NCI-H2227 (cell line): Measurements from ENCODE around the gene ROBO4.

ENCODE experiments used
- DNase-seq: peaks from one replicate; lab custom pipeline; 2025; ENCODE audit not compliant: unreplicated experiment; lab: John Stamatoyannopoulos, UW

The ROBO4 gene

DNA sequence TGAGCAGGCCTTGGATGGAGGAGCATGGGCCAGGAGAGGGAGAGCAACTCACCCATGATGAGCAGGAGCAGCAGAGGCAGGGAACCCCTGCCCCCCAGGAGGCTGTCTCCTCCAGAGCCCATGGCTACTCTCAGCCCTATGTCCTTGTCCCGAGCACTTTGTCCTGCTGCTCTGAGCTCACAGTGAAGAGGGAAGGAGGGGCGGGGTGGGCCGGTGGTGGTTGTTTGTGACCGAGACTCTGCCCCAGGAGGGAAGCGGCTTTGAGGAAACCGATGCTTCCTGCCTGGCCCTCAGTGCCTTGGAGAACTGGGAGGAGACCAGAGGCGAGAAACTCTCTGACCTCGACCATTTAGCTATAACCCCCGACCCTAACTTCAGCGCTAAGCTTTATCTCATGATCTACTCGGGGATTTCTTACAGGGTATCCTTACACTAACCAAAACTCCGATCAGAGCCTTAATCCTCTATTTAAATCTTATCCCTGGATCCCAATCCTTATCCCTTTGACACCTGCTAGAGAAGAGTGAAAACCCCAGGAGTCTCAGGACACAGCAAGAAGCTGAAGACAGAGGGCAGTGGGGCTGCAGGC is at the start of gene ROBO4:
ROBO4 (minus strand) TSS at position 192 of the 589 bp plus-strand sequence; CDS start at position 122, 70 bp downstream.
- no peak for DNase-seq

- DNase-seq = no peak
Measured at GRCh38 chr11:124946735-124947141, 49.1 kb upstream of the ROBO4 start.

GRCh38 chr11:124945826-124946225 is 48.2 kb upstream of the ROBO4 start:
- DNase-seq = no peak

GRCh38 chr11:124944565-124944964 is 46.9 kb upstream of the ROBO4 start:
- DNase-seq = no peak

DNA sequence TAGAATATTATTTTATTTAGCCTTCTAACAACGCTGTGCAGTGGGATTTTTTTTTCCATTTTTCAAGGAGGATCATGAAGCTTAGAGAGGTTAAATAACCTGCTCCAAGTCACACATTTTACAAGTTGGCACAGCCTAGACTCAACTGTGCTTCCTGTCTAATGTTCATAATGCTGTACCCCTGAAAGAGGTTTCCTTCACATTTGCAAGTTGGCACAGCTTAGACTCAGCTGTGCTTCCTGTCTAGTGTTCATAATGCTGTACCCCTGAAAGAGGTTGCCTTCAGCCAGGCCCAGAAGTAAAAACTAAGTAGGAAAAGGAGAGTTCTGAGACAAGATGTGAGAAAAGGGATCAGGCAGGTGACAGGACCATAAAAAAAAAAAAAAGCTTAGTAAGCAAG is 46.1 kb upstream of the ROBO4 start:
- DNase-seq = no peak

DNA sequence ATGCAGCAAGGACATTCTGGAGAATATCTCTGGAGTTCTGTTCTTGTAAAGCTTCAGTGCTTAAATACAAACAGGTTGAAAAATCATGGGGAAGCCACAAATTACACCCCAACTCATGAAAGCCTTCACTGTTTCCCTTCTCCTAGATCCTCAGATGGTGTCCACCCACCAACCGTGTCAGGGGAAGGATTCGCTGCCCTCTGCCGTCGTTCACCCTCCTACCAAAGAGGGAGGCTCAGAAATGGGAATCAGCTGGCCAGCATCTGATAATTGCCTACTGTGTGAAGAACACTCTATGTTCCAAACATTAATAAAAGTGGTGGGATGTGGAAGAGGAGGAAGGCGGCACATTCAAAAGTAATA is 45.6 kb upstream of the ROBO4 start:
- no peak for DNase-seq

DNA sequence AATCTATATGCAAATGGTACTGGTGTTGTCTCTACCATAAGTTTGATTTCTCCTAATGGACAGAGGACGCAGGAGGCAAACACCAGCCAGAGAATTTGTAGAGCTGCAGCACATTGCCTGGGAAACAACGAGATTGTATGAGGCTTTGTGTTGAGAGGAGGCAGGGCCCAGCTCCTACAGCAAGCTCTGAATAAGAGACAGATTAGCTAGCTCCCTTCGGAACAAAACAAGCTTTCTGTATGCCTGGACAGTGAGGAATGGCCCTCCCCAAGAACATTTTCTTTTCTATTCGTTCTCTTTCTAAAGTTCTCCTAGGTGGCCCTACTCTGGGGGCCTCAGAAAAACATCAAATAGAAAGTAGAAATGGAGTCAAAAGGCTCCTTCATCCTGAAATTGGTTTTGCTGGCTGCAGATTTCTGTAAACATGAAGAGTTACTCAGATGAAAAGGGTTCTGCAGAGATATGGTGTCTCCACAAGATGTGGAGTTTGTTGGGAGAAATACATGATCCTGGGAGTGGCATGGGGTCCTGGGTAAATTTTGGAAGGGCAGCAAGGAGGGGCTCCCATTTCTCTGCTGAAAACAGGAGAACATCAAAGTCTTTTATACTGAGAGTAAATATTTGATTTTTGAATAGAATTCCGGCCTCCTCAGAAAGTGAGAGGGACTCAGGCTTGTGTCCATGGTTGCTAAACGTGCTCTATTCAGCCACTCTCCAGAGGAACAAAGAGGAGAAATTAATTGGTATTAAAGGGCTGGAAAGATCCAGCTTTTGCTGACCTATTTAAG is 45.0 kb upstream of the ROBO4 start:
- no peak for DNase-seq

DNA sequence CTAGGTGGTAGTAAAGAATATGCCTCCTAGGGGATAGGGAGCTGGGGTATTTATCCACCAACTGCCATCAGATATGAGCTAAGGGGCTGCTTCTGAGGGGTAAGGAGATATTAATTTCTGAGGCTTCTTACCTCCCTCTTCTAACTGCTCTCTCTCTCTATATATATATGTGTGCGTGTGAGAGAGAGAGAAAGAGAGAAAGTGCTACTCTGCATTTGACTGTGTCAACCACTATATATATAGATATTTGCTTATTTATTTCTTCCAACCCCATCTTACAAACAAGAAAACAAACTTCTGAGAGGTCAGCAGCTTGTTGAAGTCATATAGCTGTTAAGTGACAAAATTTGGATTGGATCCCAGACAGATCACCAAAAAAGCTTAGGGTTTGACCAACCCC is 44.0 kb upstream of the ROBO4 start:
- DNase-seq = no peak

DNA sequence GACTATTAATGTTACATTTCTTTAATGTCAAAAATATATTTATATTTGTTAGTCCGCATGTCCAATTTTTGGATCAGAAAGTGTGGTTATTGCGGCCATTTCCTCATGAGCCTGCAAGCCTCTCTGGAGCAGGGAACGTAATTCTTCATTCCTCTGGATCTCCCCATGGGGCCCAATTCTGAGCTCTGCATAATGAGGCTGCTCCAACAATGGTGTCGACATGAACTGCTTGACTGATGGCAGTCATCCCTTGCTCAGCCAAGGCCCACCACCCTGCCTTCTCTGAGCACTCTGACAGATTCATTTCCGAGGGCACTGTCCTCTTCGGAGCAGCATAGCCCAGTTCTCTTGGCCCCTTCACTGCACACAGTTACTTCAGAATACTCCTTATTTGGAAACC is 41.3 kb upstream of the ROBO4 start:
- no peak for DNase-seq

GRCh38 chr11:124938206-124938765 is 40.6 kb upstream of the ROBO4 start:
- DNase-seq = no peak

- DNase-seq = no peak
Measured at GRCh38 chr11:124937336-124937935, 39.8 kb upstream of the ROBO4 start.

- DNase-seq = no peak
Measured at GRCh38 chr11:124935548-124936514, 38.2 kb upstream of the ROBO4 start, which contains the start of gene HEPACAM. Gene HEPACAM (minus strand): TSS chr11:124936047. CDS start chr11:124936006, 41 bp downstream.

DNA sequence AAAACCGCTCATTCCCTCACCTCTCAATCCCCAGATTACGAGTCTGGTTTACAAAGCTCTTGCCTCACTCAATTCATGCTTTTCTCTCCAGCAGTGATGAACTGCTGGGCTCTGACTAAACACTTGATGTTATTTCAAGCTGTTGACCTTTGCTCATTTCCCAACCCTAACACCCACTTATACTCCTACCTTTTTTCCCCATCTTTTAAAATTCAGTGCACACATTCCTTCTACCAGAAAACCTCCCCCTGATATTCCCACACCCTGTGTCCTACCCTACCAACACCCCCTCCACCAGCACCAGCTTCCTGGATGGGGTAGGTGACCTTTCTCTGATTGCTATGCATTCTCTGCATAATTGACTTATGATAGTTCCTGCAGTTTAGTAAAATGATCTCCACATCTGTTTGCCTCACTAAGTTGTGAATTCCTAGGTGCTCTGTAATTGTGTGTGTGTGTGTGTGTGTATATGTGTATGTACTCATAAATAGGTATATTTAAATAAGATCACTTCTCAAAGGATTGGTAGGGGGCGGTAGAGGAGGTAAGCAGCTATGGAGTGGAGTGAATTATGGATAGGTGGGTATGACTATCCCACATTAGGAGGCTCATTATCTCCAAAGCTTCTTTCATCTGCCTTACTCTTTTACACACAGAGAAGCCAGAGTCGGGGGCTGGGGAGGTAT is 37.3 kb upstream of the ROBO4 start:
- peak; percentile 2 for DNase-seq

DNA sequence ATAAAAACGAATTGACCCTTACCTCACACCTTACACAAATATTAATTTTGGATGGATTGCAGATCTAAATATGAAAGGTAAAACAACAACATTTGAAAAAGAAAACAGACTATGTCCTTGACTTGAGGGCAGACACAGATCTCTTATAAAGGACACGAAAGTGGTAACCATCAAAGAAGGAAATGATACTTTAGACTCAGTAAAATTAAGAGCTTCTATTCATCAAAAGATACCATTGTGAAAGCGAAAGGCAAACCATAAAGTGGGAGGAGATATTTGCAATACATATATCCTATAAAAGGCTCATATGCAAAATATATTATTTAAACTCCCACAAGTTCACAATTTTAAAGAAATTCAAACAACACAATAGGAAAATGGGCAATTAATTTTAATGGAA is 33.1 kb upstream of the ROBO4 start:
- no peak for DNase-seq

- no peak for DNase-seq
Measured at GRCh38 chr11:124928942-124929665, 31.4 kb upstream of the ROBO4 start.

DNA sequence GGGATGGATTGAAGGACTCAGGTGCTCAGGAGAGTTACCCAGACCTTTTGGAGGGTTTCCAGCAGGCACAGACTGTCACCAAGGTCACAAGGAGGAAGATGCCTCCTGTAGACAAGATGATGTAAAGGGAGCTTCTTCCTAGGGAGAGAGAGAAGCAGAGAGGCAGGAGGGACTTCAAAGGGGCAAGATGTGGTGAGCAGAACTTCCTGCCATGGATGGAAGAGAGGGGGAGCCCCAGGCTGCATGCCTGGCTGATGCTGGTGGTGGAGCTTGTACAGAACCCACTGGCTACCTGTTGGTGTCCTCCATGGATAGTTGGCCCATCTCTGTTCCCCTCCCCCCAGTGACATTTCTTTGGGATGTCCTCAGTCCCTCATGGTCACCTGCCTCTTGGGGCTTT is 25.6 kb upstream of the ROBO4 start:
- DNase-seq = no peak

DNA sequence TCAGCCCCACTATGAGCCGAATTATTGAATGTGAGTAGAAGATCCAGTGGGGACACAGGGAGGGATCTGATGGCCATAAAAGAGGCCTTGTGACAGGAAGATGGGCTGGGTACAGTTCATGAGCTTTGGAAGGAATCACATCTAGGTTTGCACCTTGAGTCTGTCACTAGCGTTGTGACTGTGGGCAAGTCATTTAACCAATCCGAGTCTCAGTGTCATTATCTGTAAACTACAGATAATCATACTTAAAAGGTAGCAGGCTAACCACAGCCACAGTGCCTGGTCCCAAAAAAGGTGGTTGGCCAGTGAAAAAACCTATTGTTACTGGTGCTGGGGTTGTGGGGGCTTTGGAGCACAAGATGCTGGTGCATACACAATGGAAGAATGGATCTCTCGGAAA is 25.2 kb upstream of the ROBO4 start:
- DNase-seq = no peak

- peak; percentile 87 for DNase-seq
Measured at GRCh38 chr11:124920870-124921609, 23.4 kb upstream of the ROBO4 start.

GRCh38 chr11:124920356-124920755 is 22.7 kb upstream of the ROBO4 start:
- DNase-seq = no peak
